ENCODE results near the gene PACRG. TPM values are rescaled to one million over a fixed set of nuclear protein-coding genes. Genes with fewer than 3 reads are reported as not detected.

The PACRG gene
- total RNA-seq, 1 experiment from 2014 or later = 0.59 TPM

DNA sequence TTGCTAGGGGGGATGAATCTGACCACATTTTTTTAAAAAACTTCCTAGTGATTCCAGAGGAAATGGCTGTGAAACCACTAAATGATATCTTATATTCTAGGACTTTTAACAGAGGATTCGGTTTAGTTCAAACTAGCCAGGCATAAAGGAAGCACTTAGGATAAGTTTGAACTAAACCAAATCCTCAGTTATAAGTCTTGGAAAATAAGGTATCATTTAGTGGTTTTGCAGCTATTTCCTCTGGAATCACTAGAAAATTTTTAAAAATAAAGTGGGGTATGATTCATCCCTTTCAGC is 358.8 kb downstream of the PACRG start:
- in situ Hi-C loops (cut with HindIII; ENCODE audit: low pct_unique_long_range_greater_than_20kb, low sequenced_read_pairs) = no loop called here

DNA sequence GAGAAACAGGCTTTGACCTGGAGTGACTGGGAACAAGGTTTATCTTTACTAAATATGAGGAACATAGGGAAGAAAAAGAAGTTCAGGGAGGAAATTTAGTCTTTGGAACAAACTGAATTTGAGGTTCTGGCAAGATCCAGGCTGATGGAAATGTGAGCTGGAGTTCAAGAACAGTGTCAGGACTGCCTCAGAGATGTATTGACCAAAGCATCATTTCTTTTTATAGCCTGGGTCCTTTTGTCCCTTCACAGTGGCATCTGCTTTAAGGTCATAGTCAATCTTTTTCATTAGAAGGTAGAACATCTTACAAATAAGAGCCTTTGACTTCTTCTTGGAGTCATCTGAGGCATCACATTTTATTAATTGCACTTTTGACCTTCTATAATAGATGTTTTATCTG is 360.2 kb downstream of the PACRG start:
- H3K9me3 ChIP-seq (ENCODE audit: control insufficient read depth, insufficient read depth, low read depth, low read length) = no peaks in the 10 kb centered on the region
- ChIA-PET POLR2A (no interaction called here), CTCF (interaction anchor here (0.6 kb wide), 1 partner anchor 282 kb away, joined by 9 read pairs; no protein-coding TSS in a partner anchor)
- DNase-seq (ENCODE audit: low read depth, low spot score) (no peak), ATAC-seq (no peak)
- no peaks in the 10 kb centered on the region for H3K4me1 ChIP-seq (ENCODE audit: control insufficient read depth, insufficient read depth, low read length)
- BruUV-seq (replicated peaks) = no TSS peak
- no peaks in the 10 kb centered on the region for H3K36me3 ChIP-seq (ENCODE audit: control insufficient read depth, insufficient read depth, low read length)
- no peak overlapping the region for H3K27ac ChIP-seq (ENCODE audit: low read length)
- H3K27me3 ChIP-seq (ENCODE audit: control insufficient read depth, insufficient read depth, low read length) = no peaks in the 10 kb centered on the region; the same call in 1 of the 2 replicates
- in situ Hi-C loops (cut with HindIII; ENCODE audit: low pct_unique_long_range_greater_than_20kb, low sequenced_read_pairs) = no loop called here
- no peak overlapping the region for H3K4me3 ChIP-seq (ENCODE audit: low read depth in 2 of 2, low read length in 2 of 2)
- intact Hi-C loops (cut with micrococcal nuclease; ENCODE audit: unreplicated experiment) = no loop called here
- TF ChIP-seq, protein P1, sequence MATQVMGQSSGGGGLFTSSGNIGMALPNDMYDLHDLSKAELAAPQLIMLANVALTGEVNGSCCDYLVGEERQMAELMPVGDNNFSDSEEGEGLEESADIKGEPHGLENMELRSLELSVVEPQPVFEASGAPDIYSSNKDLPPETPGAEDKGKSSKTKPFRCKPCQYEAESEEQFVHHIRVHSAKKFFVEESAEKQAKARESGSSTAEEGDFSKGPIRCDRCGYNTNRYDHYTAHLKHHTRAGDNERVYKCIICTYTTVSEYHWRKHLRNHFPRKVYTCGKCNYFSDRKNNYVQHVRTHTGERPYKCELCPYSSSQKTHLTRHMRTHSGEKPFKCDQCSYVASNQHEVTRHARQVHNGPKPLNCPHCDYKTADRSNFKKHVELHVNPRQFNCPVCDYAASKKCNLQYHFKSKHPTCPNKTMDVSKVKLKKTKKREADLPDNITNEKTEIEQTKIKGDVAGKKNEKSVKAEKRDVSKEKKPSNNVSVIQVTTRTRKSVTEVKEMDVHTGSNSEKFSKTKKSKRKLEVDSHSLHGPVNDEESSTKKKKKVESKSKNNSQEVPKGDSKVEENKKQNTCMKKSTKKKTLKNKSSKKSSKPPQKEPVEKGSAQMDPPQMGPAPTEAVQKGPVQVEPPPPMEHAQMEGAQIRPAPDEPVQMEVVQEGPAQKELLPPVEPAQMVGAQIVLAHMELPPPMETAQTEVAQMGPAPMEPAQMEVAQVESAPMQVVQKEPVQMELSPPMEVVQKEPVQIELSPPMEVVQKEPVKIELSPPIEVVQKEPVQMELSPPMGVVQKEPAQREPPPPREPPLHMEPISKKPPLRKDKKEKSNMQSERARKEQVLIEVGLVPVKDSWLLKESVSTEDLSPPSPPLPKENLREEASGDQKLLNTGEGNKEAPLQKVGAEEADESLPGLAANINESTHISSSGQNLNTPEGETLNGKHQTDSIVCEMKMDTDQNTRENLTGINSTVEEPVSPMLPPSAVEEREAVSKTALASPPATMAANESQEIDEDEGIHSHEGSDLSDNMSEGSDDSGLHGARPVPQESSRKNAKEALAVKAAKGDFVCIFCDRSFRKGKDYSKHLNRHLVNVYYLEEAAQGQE (IDR thresholded peaks at IDR 0.05; ENCODE audit: insufficient read depth in 1 of 2, low read depth in 2 of 2, low read length in 1 of 2) = no peak
- TF ChIP-seq POLR2AphosphoS5 (IDR thresholded peaks at IDR 0.05; ENCODE audit: low read depth, low read length) (no peak), SIN3A (IDR thresholded peaks at IDR 0.05; ENCODE audit: borderline replicate concordance, insufficient read depth, low read depth, low read length) (no peak)

More for the DNA sequence above, 358.8 kb downstream of the PACRG start:
- Histone ChIP-seq H3K4me3 (ENCODE audit: low read depth in 2 of 2, low read length in 2 of 2) (no peak overlapping the region), H3K27ac (ENCODE audit: low read length) (no peak overlapping the region), H3K4me1 (ENCODE audit: control insufficient read depth, insufficient read depth, low read length) (no peaks in the 10 kb centered on the region), H3K9me3 (ENCODE audit: control insufficient read depth, insufficient read depth, low read depth, low read length) (no peaks in the 10 kb centered on the region), H3K36me3 (ENCODE audit: control insufficient read depth, insufficient read depth, low read length) (no peaks in the 10 kb centered on the region), H3K27me3 (ENCODE audit: control insufficient read depth, insufficient read depth, low read length) (no peaks in the 10 kb centered on the region; the same call in 1 of the 2 replicates)
- ChIA-PET POLR2A (no interaction called here), CTCF (no interaction called here)
- TF ChIP-seq TCF7L2 (IDR thresholded peaks at IDR 0.05; ENCODE audit: low read depth, low read length) (no peak), SIN3A (IDR thresholded peaks at IDR 0.05; ENCODE audit: borderline replicate concordance, insufficient read depth, low read depth, low read length) (no peak), POLR2AphosphoS5 (IDR thresholded peaks at IDR 0.05; ENCODE audit: low read depth, low read length) (no peak)
- TF ChIP-seq, protein P1 (IDR thresholded peaks at IDR 0.05; ENCODE audit: insufficient read depth in 1 of 2, low read depth in 2 of 2, low read length in 1 of 2) = no peak
- TF ChIP-seq, protein P2, sequence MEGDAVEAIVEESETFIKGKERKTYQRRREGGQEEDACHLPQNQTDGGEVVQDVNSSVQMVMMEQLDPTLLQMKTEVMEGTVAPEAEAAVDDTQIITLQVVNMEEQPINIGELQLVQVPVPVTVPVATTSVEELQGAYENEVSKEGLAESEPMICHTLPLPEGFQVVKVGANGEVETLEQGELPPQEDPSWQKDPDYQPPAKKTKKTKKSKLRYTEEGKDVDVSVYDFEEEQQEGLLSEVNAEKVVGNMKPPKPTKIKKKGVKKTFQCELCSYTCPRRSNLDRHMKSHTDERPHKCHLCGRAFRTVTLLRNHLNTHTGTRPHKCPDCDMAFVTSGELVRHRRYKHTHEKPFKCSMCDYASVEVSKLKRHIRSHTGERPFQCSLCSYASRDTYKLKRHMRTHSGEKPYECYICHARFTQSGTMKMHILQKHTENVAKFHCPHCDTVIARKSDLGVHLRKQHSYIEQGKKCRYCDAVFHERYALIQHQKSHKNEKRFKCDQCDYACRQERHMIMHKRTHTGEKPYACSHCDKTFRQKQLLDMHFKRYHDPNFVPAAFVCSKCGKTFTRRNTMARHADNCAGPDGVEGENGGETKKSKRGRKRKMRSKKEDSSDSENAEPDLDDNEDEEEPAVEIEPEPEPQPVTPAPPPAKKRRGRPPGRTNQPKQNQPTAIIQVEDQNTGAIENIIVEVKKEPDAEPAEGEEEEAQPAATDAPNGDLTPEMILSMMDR (IDR thresholded peaks at IDR 0.05) = no peak
- DNase-seq (ENCODE audit: low read depth, low spot score) (no peak), ATAC-seq (no peak)
- no TSS peak for BruUV-seq (replicated peaks)
- intact Hi-C loops (cut with micrococcal nuclease; ENCODE audit: unreplicated experiment) = no loop called here
